OCI-LY1 (cell line): ENCODE data around the gene HPS3.

Source experiments
- EZH2 ChIP-seq: fragments of 200-600 bp; sonication (generic), shearing (Covaris generic); IDR thresholded peaks from 2 replicates; pipeline ENCODE4 v1.8.0; 2017; ENCODE audit warnings: borderline replicate concordance, mixed run types, mild to moderate bottlenecking, antibody characterized with exemption, low read length, moderate library complexity, mixed read lengths
- TF ChIP-seq, protein P1 (sequence below): fragments of 200-600 bp; sonication (generic), shearing (Covaris generic); IDR thresholded peaks from 2 replicates; pipeline ENCODE4 v1.5.1; 2017; ENCODE audit warnings: mild to moderate bottlenecking, antibody characterized with exemption, low read length, moderate library complexity, mixed read lengths

DNA sequence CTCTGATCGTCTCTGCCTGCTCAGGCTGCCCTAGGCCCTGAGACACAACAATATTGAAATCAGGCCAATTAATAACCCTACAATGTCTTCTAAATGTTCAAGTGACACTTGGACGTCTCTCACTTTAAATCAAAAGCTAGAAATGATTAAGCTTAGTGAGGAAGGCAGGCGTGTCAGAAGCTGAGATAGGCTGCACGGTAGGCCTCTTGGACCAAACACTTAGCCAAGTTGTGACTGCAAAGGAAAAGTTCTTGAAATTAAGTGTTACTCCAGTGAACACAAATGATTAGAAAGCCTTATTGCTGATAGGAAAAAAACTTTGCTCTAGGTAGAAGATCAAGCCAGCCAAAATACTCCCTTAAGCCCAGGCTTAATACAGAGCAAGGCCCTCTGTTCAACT, 2.2 kb downstream of the HPS3 start:
- TF ChIP-seq EZH2, result no peak
- TF ChIP-seq, protein P1, sequence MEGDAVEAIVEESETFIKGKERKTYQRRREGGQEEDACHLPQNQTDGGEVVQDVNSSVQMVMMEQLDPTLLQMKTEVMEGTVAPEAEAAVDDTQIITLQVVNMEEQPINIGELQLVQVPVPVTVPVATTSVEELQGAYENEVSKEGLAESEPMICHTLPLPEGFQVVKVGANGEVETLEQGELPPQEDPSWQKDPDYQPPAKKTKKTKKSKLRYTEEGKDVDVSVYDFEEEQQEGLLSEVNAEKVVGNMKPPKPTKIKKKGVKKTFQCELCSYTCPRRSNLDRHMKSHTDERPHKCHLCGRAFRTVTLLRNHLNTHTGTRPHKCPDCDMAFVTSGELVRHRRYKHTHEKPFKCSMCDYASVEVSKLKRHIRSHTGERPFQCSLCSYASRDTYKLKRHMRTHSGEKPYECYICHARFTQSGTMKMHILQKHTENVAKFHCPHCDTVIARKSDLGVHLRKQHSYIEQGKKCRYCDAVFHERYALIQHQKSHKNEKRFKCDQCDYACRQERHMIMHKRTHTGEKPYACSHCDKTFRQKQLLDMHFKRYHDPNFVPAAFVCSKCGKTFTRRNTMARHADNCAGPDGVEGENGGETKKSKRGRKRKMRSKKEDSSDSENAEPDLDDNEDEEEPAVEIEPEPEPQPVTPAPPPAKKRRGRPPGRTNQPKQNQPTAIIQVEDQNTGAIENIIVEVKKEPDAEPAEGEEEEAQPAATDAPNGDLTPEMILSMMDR, result no peak
